ENCODE data around the gene TANGO6. TPM values are rescaled to one million over a fixed set of nuclear protein-coding genes. Genes with fewer than 3 reads are reported as not detected.

Gene TANGO6
- total and polyA plus RNA-seq, 2 of the 8 experiments (the other 6 are each of a cell fraction or from before 2014, with no cell fraction given) = 5.0 to 19.5 TPM

- H3K56ac ChIP-seq (replicated peaks; ENCODE audit: insufficient read length, low read depth, low read length) = no peak overlapping the region
- DNase-seq (ENCODE audit: low read depth in 1 of 2, low spot score in 2 of 2) = no peak
- H4K20me1 ChIP-seq (replicated peaks in 1 of 2; ENCODE audit: control insufficient read depth in 1 of 2, insufficient read depth in 2 of 2, low read length in 2 of 2) = no peaks in the 10 kb centered on the region
- H3K4me3 ChIP-seq (ENCODE audit: extremely low read depth in 1 of 4, insufficient read depth in 2 of 4, low read depth in 3 of 4, low read length in 4 of 4) = no peak overlapping the region
- H2BK5ac ChIP-seq (ENCODE audit: low read depth, low read length) = no peak overlapping the region
- H2BK12ac ChIP-seq (ENCODE audit: low read depth, low read length) = no peak overlapping the region
- no peak overlapping the region for H3K23ac ChIP-seq (ENCODE audit: insufficient read length)
- H2BK20ac ChIP-seq (ENCODE audit: low read length) = no peak overlapping the region
- H2BK120ac ChIP-seq (replicated peaks; ENCODE audit: low read depth, low read length) = no peak overlapping the region
- H3K9me3 ChIP-seq (ENCODE audit: insufficient read depth in 2 of 2, low read depth in 1 of 2, low read length in 1 of 2) = no peaks in the 10 kb centered on the region
- ChIA-PET POLR2A (ENCODE audit: partially characterized antibody) (no interaction called here), CTCF (ENCODE audit: partially characterized antibody) (interaction anchor here (1.4 kb wide), 1 partner anchor 15 kb away, joined by 7 read pairs; no protein-coding TSS in a partner anchor)
- no peak overlapping the region for H4K91ac ChIP-seq (replicated peaks; ENCODE audit: insufficient read length, low read length)
- no peak overlapping the region for H2BK15ac ChIP-seq (ENCODE audit: low read length)
- no peak overlapping the region for H3K9ac ChIP-seq (replicated peaks in 1 of 4; ENCODE audit: extremely low read depth in 1 of 4, low read depth in 3 of 4, low read length in 3 of 4)
- no peak overlapping the region for H3K18ac ChIP-seq (ENCODE audit: extremely low read depth, low read length)
- no peak overlapping the region for H4K8ac ChIP-seq (ENCODE audit: extremely low read depth, insufficient read depth, low read length)
- H2AFZ ChIP-seq (ENCODE audit: low read length) = no peak overlapping the region
- H3K4me2 ChIP-seq (ENCODE audit: insufficient read depth in 1 of 2, low read depth in 2 of 2, low read length in 2 of 2) = no peak overlapping the region
- no peaks in the 10 kb centered on the region for H3K27me3 ChIP-seq (replicated peaks in 1 of 4; ENCODE audit: control insufficient read depth in 3 of 4, extremely low read depth in 1 of 4, insufficient read depth in 3 of 4, low read length in 3 of 4)
- H3K36me3 ChIP-seq (ENCODE audit: control insufficient read depth in 2 of 4, insufficient read depth in 4 of 4, low read length in 3 of 4) = no peaks in the 10 kb centered on the region
- H3K23me2 ChIP-seq (ENCODE audit: low read depth, low read length) = no peaks in the 10 kb centered on the region
- H3K27ac ChIP-seq (ENCODE audit: low read depth, low read length) = no peak overlapping the region
- no peaks in the 10 kb centered on the region for H3K79me1 ChIP-seq (ENCODE audit: low read depth, low read length)
- no peaks in the 10 kb centered on the region for H3K4me1 ChIP-seq (replicated peaks in 1 of 4; ENCODE audit: control insufficient read depth in 3 of 4, insufficient read depth in 4 of 4, low read length in 3 of 4)
- no peak overlapping the region for H4K5ac ChIP-seq (ENCODE audit: insufficient read length, low read depth, low read length)
- no peak overlapping the region for H2AK5ac ChIP-seq (ENCODE audit: low read depth, low read length)
- no peaks in the 10 kb centered on the region for H3K79me2 ChIP-seq (ENCODE audit: control insufficient read depth in 1 of 2, insufficient read depth in 2 of 2, low read length in 2 of 2)
- H3K4ac ChIP-seq (replicated peaks; ENCODE audit: insufficient read length, low read depth, low read length) = peak overlapping the region; percentile 38
- no peak overlapping the region for H3K14ac ChIP-seq (ENCODE audit: insufficient read length)
- 100% methylated on average over 1 of the region's 1 CpG; no CpG with 5 or more reads in 1 of the 2 experiments for WGBS, 2 experiments (ENCODE audit: extremely low coverage in 1 of 2, insufficient coverage in 1 of 2, insufficient read length in 1 of 2, insufficient replicate concordance in 2 of 2, low coverage in 1 of 2, low lambda C conversion rate in 2 of 2, missing lambda C conversion rate in 1 of 2)
- FAIRE-seq = no peak
- no peak for TF ChIP-seq JUN (IDR thresholded peaks at IDR 0.05; ENCODE audit: low read depth, low read length)
- TF ChIP-seq SP2 (IDR thresholded peaks at IDR 0.05; ENCODE audit: low read length) = no peak
- no peak for TF ChIP-seq BACH1 (IDR thresholded peaks at IDR 0.05; ENCODE audit: low read length)
- TF ChIP-seq NRF1 (IDR thresholded peaks at IDR 0.05; ENCODE audit: low read depth, low read length) = no peak
- no peak for TF ChIP-seq BRCA1 (IDR thresholded peaks at IDR 0.05; ENCODE audit: low read depth, low read length)
- no peak for TF ChIP-seq POU5F1 (IDR thresholded peaks at IDR 0.05; ENCODE audit: low read depth, low read length)
- TF ChIP-seq TCF12 (IDR thresholded peaks at IDR 0.05; ENCODE audit: low read depth, low read length) = no peak
- no peak for TF ChIP-seq RBBP5 (IDR thresholded peaks at IDR 0.05; ENCODE audit: borderline replicate concordance, low read depth, low read length)
- TF ChIP-seq EP300 (IDR thresholded peaks at IDR 0.05; ENCODE audit: borderline replicate concordance in 1 of 2, low read depth in 2 of 2, low read length in 2 of 2) = no peak
- TF ChIP-seq YY1 (IDR thresholded peaks at IDR 0.05; ENCODE audit: low read depth, low read length) = no peak
- TF ChIP-seq CTCF (IDR thresholded peaks at IDR 0.05; ENCODE audit: control extremely low read depth in 1 of 3, insufficient read depth in 1 of 3, low read depth in 1 of 3, low read length in 3 of 3) = no peak
- TF ChIP-seq POLR2A (IDR thresholded peaks at IDR 0.05; ENCODE audit: control extremely low read depth in 1 of 2, low read depth in 2 of 2, low read length in 2 of 2) = no peak
- no peak for TF ChIP-seq CBX8 (IDR thresholded peaks at IDR 0.05; ENCODE audit: borderline replicate concordance, low read depth, low read length)
- no peak for TF ChIP-seq TBP (IDR thresholded peaks at IDR 0.05; ENCODE audit: low read depth, low read length)
Measured at GRCh38 chr16:68887107-68887506, 43.8 kb downstream of the TANGO6 start.
